Keratinocyte (primary cell): ENCODE data around the gene CTNND2. TPM values are rescaled to one million over a fixed set of nuclear protein-coding genes. Genes with fewer than 3 reads are reported as not detected.

Source experiments
- DNase-seq: peaks from one replicate; pipeline ENCODE4 v3.0.0-alpha.2; 2011; ENCODE audit warnings: low read depth, missing footprints, low spot score
- FAIRE-seq: peaks from 2 replicates; lab custom pipeline; 2011; peaks lifted over from hg19 to GRCh38; lab: Jason Lieb, UNC
- H2AFZ ChIP-seq: 2 replicates; pipeline ENCODE4 v1.6.0; 2012; ENCODE audit warnings: low read length, control low read depth, inconsistent platforms; ENCODE audit not compliant: control insufficient read depth
- H3K27ac ChIP-seq: 2 replicates; pipeline ENCODE4 v1.5.1; 2011; ENCODE audit warnings: low read length; ENCODE audit not compliant: control insufficient read depth, insufficient read depth
- H3K27me3 ChIP-seq: 3 replicates; pipeline ENCODE4 v1.6.0; 2011; ENCODE audit warnings: low read length; ENCODE audit not compliant: control insufficient read depth, insufficient read depth; ENCODE audit errors: extremely low read depth
- H3K36me3 ChIP-seq, 2 experiments: 2 replicates in 1 of 2; 3 replicates in 1 of 2; pipeline ENCODE4 v1.5.1; 2011; ENCODE audit warnings: low read length in 2 of 2, mild to moderate bottlenecking in 1 of 2; ENCODE audit not compliant: control insufficient read depth in 2 of 2, insufficient read depth in 2 of 2; ENCODE audit errors: extremely low read depth in 1 of 2
- H3K4me1 ChIP-seq: 3 replicates; pipeline ENCODE4 v1.5.1; 2011; ENCODE audit warnings: low read length; ENCODE audit not compliant: control insufficient read depth, insufficient read depth; ENCODE audit errors: extremely low read depth
- H3K4me2 ChIP-seq: 3 replicates; pipeline ENCODE4 v1.6.0; 2011; ENCODE audit warnings: low read depth, low read length; ENCODE audit not compliant: control insufficient read depth, insufficient read depth; ENCODE audit errors: extremely low read depth
- H3K4me3 ChIP-seq, 3 experiments: fragments of 200-600 bp in 1 of 3; sonication (generic) in 1 of 3; 2 replicates in 2 of 3; 3 replicates in 1 of 3; pipeline ENCODE4 v1.5.1; 2011 to 2016; ENCODE audit warnings: low read length in 3 of 3, mild to moderate bottlenecking in 3 of 3, control low read depth in 2 of 3, inconsistent platforms in 1 of 3, low read depth in 1 of 3, mixed read lengths in 1 of 3, mixed run types in 1 of 3, moderate library complexity in 1 of 3; ENCODE audit not compliant: control insufficient read depth in 2 of 3, insufficient read depth in 2 of 3; ENCODE audit errors: extremely low read depth in 1 of 3
- H3K79me2 ChIP-seq: 2 replicates; pipeline ENCODE4 v1.6.0; 2012; ENCODE audit warnings: low read length; ENCODE audit not compliant: control insufficient read depth, insufficient read depth
- H3K9ac ChIP-seq: 3 replicates; pipeline ENCODE4 v1.6.0; 2011; ENCODE audit warnings: low read length; ENCODE audit not compliant: control insufficient read depth, insufficient read depth; ENCODE audit errors: extremely low read depth
- H3K9me1 ChIP-seq: 3 replicates; pipeline ENCODE4 v1.6.0; 2011; ENCODE audit warnings: low read length; ENCODE audit not compliant: control insufficient read depth, insufficient read depth; ENCODE audit errors: extremely low read depth
- H3K9me3 ChIP-seq: 2 replicates; pipeline ENCODE4 v1.5.1; 2012; ENCODE audit warnings: low read depth, low read length; ENCODE audit not compliant: control insufficient read depth
- H4K20me1 ChIP-seq: 3 replicates; pipeline ENCODE4 v1.6.0; 2011; ENCODE audit warnings: low read length; ENCODE audit not compliant: control insufficient read depth, insufficient read depth; ENCODE audit errors: extremely low read depth
- EZH2 ChIP-seq: IDR thresholded peaks from one replicate; pipeline ENCODE4 v1.6.1; 2012; ENCODE audit warnings: inconsistent platforms, mild to moderate bottlenecking, low read length, moderate library complexity
- dilution Hi-C: fragments of 300-500 bp; cut with MboI; formaldehyde crosslinking; loops from one replicate; pipeline ENCODE4 v1.7.0; 2020; ENCODE audit warnings: low sequenced_read_pairs; ENCODE audit not compliant: extremely low pct_ligation_motif_present
- polyA plus RNA-seq, 5 experiments: library from polyadenylated mRNA; depleted of rRNA in 3 of 5; stranded (reverse) in 3 of 5; stranded (forward) in 1 of 5; unstranded in 1 of 5; fragments of >200 nt; gene quantifications; 1 replicate in 1 of 5; 2 replicates in 3 of 5; 3 replicates in 1 of 5; pipeline versions ENCODE4 v1.2.1 to v1.2.3, GENCODE V29; 2011 to 2012; ENCODE audit warnings: missing spikeins in 2 of 5, low read depth in 1 of 5, low replicate concordance in 1 of 5
- TF ChIP-seq, protein P1 (sequence below), 3 experiments: IDR thresholded peaks in 1 of 3; conservative IDR thresholded peaks in 1 of 3; optimal IDR thresholded peaks in 1 of 3; 2 replicates in 2 of 3; 3 replicates in 1 of 3; pipeline versions ENCODE3 to v1.5.1; 2011; ENCODE audit warnings: low read length in 3 of 3, mild to moderate bottlenecking in 3 of 3, moderate library complexity in 2 of 3, control low read depth in 1 of 3, inconsistent platforms in 1 of 3; ENCODE audit not compliant: insufficient read depth in 2 of 3; ENCODE audit errors: extremely low read depth in 1 of 3

CTNND2 gene
- polyA plus RNA-seq, 1 donor (not counting 4 experiments of a cell fraction or from before 2014, with no cell fraction given), result not detected

DNA sequence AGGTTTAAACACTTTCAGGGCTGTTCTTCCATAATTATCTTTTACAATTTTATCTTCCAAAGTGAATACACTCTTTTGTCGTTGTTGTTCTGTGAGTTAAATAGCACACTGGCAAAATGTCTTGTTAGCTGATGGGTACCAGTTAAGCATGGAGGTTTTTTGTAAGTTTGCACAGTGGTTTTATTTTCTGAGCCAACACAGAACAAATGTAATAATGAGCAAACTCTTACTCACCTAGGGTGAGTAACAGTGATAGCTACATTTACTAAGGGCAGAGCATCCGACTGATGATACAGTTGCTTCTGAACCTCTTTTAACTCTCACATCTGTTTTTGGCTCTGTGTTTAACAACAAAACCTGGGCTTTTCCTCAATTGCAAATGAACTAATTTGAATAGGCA is 103.2 kb downstream of the CTNND2 start:
- H3K4me2 ChIP-seq, result no peak overlapping the region
- no peak for FAIRE-seq

DNA sequence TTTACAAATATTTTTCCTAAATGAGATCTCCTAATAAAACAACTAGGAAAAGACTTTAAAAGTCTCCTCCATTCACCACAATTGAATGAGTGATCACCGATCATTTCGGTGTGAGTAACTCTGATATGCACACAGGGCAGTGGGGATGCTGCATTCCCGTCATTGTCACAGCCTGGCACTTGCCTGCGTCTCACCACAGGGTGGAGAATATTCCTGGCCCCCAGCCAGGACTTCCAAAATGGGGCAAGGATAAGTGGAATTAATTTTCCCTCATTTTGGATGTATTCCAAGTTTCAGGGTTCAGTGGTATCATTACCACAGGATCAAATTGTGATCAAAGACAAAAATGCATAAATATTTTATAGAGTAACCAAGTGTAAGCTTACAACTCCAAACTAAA is 107.1 kb downstream of the CTNND2 start:
- H3K4me3 ChIP-seq, result no peak overlapping the region
- no peak overlapping the region for H3K27ac ChIP-seq
- dilution Hi-C loops, result no loop called here
- no peaks in the 10 kb centered on the region for H3K9me3 ChIP-seq
- H2AFZ ChIP-seq, result no peak overlapping the region
- no peak for TF ChIP-seq EZH2
- FAIRE-seq, result no peak
- no peaks in the 10 kb centered on the region for H3K27me3 ChIP-seq
- H3K9ac ChIP-seq, result no peak overlapping the region
- no peaks in the 10 kb centered on the region for H3K9me1 ChIP-seq
- DNase-seq, result no peak
- H3K4me2 ChIP-seq, result no peak overlapping the region
- H3K36me3 ChIP-seq, result no peaks in the 10 kb centered on the region
- no peaks in the 10 kb centered on the region for H4K20me1 ChIP-seq
- H3K4me1 ChIP-seq, result no peaks in the 10 kb centered on the region
- no peaks in the 10 kb centered on the region for H3K79me2 ChIP-seq

More for the DNA sequence above, 103.2 kb downstream of the CTNND2 start:
- Histone ChIP-seq H4K20me1 (no peaks in the 10 kb centered on the region), H3K79me2 (no peaks in the 10 kb centered on the region), H2AFZ (no peak overlapping the region), H3K9ac (no peak overlapping the region), H3K9me3 (no peaks in the 10 kb centered on the region), H3K36me3 (no peaks in the 10 kb centered on the region), H3K4me3 (no peak overlapping the region), H3K4me1 (no peaks in the 10 kb centered on the region), H3K9me1 (no peaks in the 10 kb centered on the region), H3K27me3 (no peaks in the 10 kb centered on the region), H3K27ac (no peak overlapping the region)
- TF ChIP-seq, protein P1, sequence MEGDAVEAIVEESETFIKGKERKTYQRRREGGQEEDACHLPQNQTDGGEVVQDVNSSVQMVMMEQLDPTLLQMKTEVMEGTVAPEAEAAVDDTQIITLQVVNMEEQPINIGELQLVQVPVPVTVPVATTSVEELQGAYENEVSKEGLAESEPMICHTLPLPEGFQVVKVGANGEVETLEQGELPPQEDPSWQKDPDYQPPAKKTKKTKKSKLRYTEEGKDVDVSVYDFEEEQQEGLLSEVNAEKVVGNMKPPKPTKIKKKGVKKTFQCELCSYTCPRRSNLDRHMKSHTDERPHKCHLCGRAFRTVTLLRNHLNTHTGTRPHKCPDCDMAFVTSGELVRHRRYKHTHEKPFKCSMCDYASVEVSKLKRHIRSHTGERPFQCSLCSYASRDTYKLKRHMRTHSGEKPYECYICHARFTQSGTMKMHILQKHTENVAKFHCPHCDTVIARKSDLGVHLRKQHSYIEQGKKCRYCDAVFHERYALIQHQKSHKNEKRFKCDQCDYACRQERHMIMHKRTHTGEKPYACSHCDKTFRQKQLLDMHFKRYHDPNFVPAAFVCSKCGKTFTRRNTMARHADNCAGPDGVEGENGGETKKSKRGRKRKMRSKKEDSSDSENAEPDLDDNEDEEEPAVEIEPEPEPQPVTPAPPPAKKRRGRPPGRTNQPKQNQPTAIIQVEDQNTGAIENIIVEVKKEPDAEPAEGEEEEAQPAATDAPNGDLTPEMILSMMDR (optimal IDR thresholded peaks at IDR 0.05 in 1 of 3, IDR thresholded peaks at IDR 0.05 in 1 of 3, conservative IDR thresholded peaks at IDR 0.05 in 1 of 3; ENCODE audit: extremely low read depth in 1 of 3, insufficient read depth in 2 of 3, low read length in 3 of 3), result no peak
- no peak for DNase-seq
- dilution Hi-C loops, result no loop called here

DNA sequence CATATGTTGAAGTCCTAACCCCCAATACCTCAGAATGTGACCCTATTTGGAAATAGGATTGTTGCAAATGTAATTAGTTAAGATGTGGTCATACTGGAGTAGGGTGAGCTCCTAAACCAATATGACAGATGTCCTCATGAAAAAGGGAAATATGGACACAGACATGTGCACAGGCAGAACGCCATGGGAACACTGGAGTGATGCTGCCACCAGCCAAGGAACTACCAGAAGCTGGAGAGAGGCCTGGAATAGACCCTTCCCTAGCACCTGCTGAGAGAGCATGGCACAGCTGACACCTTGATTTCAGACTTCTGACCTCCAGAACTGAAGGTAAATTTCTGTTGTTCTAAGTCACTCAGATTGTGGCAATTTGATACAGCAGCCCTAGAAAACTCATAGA is 110.8 kb downstream of the CTNND2 start:
- Histone ChIP-seq H3K9ac (no peak overlapping the region), H2AFZ (no peak overlapping the region), H3K9me3 (no peaks in the 10 kb centered on the region), H3K27ac (no peak overlapping the region), H3K27me3 (no peaks in the 10 kb centered on the region), H3K4me3 (no peak overlapping the region), H3K79me2 (no peaks in the 10 kb centered on the region), H3K4me2 (no peak overlapping the region), H3K9me1 (no peaks in the 10 kb centered on the region), H4K20me1 (no peaks in the 10 kb centered on the region), H3K4me1 (no peaks in the 10 kb centered on the region), H3K36me3 (no peaks in the 10 kb centered on the region)
- FAIRE-seq, result no peak
- dilution Hi-C loops, result no loop called here
- DNase-seq, result no peak
- TF ChIP-seq EZH2, result no peak
- TF ChIP-seq, protein P1 (optimal IDR thresholded peaks at IDR 0.05 in 1 of 3, IDR thresholded peaks at IDR 0.05 in 1 of 3, conservative IDR thresholded peaks at IDR 0.05 in 1 of 3; ENCODE audit: extremely low read depth in 1 of 3, insufficient read depth in 2 of 3, low read length in 3 of 3), result no peak
